ENCODE data around the gene DPAGT1.
"Not testable (repeated sequence)": the region's sequence is repeated elsewhere in the genome, so short reads cannot be mapped to it uniquely, and the experiment has no call there.

DPAGT1 gene

DNA sequence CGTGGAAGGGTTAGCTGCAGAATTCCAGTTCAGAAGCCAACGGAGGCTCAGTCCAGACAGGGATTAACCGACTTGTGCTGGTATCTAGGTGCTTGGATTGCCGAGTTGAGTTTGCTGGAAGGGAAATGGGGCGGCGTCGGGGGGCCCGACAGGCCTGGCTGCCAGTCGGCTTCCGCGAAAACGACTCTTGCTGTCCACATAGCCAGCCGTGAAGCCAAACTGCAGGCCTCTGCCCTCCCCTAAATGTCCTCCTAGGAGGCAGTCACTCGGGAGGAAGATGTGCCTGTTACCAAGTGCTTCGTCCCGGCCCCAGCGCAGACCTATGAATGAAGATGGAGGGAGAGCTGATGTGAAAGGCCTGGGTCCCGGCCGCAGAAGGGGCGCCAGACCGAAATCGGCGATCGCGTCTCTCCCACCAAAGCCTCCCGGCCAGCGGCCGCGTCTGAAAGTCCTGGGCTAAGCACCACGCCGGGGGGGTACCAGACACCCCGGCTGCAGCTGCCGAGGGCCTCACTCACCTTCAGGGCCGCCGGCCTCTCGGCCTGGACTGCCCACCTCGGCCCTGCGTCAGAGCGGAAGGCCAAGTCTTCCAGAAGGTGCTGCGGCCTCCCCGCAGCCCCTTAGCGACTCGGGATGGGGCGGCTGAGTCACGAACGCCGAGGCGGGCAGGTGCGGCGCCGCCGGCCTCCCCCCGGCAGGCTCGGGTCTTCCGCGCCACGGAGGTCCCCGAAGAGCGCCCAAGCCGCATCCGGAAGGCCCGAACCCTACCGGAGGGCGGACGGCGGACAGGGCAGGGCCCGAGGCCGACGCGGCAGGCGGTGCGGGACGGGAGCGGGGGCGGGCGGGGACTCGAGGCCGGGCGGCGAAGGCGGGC is 7.5 kb downstream of the DPAGT1 start:
- DNase-seq (ENCODE audit: low spot score), result peak; percentile 45

DNA sequence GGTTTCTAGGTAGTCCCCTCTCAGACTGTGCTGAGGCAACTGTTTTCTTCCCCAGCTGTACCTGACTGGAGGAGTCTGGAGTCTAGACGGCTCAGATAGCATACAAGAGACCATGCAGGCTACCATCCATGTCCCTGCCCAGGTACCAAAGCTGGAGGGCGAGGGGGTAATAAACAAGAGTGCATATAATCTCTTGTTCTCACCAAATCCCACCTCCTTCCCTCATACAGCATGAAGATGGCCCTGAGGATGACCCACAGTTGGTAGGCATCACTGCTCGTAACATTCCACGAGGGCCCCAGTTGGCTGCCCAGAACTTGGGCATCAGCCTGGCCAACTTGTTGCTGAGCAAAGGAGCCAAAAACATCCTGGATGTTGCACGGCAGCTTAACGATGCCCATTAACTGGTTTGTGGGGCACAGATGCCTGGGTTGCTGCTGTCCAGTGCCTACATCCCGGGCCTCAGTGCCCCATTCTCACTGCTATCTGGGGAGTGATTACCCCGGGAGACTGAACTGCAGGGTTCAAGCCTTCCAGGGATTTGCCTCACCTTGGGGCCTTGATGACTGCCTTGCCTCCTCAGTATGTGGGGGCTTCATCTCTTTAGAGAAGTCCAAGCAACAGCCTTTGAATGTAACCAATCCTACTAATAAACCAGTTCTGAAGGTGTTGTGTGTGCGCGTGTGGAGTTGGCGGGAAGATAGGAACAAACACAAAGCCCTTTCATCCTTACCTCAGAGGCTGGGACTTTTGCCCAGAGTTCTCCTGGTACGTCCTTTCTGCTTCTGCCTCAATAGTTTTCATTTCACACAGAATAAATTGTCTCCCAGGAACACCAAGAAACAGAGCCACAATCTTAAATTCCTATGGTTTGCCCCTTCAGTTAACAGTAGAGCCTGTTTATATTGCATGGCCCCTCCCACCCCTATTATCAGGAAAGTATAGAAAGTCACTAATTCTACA is 8.5 kb downstream of the DPAGT1 start:
- no peak for DNase-seq (ENCODE audit: low spot score)

DNA sequence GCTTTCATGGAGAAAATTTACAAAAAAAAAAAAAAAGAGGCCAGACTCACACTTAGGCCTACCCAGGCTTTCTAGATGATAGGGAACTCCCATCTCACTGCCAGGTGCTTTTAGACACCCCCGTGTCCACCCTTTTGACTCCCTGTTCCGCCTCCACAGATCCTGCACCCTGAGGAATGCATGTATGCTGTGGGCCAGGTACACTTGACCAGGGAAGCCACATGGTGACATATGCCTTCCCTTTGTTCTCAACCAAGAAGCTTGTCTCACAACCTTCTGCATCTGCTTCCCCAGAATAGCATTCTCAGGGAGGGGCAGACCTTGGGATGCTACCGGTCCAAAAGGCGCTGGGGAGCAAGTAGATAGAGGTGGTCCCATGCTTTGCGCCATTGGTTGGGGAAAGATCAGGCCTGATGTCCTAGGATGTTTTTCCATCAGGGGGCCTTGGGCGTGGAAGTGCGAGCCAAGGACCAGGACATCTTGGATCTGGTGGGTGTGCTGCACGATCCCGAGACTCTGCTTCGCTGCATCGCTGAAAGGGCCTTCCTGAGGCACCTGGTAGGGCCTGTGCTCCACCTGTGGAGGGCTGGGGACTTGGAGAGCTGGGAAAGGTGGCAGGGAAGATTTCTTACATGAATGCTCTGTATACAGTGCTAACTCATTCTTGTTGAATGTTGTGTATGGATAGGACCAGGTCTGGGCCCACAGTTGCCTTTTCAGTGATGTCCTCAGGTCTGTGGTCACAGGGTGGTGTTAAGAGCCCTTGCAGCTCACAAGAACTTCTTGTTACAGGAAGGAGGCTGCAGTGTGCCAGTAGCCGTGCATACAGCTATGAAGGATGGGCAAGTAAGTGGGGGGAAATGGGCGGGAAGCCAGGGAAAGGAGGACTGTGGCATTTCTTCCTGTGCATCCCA is 9.4 kb downstream of the DPAGT1 start:
- DNase-seq (ENCODE audit: low spot score), result peak; percentile 31

DNA sequence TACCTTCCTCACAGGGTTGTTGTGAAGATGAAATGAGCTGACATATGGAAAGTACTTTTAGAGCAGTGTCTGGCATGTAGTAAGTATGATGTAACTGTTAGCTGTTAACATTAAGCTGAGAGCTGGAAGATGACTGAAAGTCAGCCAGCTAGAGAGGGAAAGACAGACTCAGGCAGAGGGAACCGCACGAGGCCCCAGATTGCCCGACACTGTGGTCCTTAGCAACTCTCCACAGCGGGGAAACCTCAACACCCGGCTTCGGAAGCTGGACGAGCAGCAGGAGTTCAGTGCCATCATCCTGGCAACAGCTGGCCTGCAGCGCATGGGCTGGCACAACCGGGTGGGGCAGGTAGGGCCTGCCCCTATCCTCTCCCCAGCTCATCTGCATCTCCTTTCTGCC is 10.5 kb downstream of the DPAGT1 start:
- no peak for DNase-seq (ENCODE audit: low spot score)

DNA sequence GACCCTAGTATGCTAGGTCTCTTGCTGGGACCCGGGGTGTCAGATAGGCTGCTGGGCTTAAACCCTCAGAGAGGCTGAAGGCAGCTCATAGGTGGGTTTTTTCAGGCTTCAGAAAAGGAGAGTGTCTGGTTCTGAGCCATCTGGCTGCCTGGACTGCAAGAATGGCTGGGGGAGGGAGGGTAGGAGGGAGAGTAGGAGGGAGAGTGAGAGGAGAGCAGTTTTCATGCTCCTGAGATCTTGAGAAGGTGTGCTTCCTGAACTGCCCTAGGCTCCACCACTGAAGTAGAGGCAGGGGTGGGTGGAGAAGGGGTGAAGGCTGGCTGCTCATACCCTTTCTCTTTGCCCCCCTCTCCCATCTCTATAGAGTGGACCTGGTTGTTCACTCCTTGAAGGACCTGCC is 12.3 kb downstream of the DPAGT1 start:
- no peak for DNase-seq (ENCODE audit: low spot score)

DNA sequence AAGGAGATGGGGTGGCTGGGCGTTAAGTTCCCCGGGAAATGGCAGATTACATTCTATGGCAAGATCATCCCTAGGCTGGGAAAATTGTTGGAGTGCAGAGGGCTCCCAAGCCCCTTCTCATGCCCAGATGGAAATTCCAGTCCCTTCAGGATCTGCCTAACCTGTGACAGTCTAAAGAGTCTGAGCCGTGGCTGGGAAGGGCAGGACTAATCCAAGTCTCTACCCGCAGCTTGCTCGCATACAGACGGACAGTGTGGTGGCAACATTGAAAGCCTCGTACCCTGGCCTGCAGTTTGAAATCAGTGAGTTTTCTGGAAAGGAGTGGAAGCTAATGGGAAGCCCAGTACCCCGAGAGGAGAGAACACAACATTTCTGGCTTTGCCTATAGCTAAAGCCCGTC is 13.2 kb downstream of the DPAGT1 start:
- DNase-seq (ENCODE audit: low spot score), result no peak

DNA sequence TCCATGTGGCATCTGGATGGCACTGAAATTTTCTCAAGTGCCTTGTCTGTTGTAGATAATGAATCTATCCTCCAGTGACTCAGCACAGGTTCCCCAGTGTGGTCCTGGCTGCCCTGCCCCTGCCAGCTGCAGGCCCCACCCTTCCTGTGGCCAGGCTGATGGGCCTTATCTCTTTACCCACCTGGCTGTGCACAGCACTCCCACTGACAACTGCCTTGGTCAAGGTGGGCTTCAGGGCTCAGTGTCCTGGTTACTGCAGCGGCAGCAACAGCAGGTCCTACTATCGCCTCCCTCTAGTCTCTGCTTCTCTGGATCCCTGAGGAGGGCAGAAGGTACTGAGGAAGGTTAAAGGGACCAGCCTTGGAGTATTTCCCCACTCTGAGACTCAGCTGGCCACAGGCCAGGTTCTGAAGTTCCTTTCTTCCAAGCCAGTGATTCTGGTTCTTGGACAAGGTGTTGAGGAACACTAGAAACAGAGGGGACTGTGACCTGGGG is 13.9 kb downstream of the DPAGT1 start:
- DNase-seq (ENCODE audit: low spot score), result no peak

DNA sequence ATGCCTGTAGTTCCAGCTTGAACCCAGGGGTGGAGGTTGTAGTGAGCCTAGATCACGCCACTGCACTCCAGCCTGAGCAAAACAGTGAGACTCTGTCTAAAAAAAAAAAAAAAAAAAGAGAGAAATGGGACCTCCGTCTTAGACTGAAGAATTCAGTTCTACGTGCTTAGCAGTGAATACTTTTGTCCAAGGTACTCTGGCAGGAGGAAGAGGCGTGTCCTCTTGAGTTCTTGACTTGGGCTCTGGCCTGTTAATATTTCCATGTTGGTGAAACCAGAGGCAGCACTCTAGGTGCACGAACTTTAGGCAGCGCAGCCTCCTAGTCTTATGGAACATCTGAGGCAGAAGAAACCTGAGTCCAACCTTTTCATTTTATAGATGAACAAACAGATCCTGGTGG is 14.5 kb downstream of the DPAGT1 start:
- DNase-seq (ENCODE audit: low spot score), result no peak

DNA sequence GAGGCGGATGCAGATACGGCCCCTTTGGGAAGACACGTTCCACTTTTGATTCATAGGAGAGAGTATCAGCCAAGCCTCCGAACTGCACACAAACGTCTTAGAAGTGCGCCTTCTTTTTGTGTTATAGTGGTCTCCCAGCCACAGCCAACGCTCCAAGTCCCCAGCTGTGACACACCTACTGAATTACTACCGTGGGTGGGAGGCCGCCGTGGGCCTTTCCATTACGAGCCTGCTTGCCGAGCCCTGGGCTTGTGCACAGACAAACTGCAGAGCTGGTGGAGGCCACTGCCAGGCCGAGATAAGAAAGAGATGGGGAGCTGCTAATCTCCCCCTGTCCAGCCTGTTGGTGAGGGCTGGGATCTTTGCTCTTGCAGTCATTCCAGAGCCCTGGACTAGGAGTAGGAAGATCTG is 16.2 kb downstream of the DPAGT1 start:
- DNase-seq (ENCODE audit: low spot score), result no peak

DNA sequence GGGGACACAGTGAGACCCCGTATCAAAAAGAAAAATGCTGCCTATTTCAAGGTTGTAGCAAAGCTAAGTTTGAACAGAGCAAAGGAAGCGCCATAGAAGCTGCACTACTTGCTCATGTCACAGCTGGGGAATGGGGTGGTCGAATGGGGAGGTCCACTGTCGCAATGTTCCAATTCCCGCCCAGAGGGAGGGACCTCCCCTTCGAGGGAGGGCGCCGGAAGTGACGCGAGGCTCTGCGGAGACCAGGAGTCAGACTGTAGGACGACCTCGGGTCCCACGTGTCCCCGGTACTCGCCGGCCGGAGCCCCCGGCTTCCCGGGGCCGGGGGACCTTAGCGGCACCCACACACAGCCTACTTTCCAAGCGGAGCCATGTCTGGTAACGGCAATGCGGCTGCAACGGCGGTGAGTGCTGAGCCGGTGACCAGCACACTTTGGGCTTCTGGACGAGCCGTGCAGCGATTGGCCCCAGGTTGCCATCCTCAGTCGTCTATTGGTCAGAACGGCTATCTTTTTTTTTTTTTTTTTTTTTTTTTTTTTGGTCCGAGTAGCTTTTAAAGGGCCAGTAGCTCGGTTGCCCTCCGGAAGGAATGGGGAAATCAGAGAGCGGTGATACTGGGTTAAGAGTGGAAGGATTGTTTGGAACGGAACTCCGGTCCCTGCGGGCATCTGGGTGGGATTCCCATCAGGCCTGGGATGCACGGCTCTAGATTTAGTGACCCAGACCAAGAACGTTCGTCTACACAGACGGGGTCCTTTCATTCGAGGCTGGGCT is 16.8 kb downstream of the DPAGT1 start, which contains the start of gene HMBS:
Gene HMBS (plus strand): TSS at position 219 of the 774 bp plus-strand sequence. CDS start 153 bp downstream, at position 372.
- peak; percentile 96 for DNase-seq (ENCODE audit: low spot score)

DNA sequence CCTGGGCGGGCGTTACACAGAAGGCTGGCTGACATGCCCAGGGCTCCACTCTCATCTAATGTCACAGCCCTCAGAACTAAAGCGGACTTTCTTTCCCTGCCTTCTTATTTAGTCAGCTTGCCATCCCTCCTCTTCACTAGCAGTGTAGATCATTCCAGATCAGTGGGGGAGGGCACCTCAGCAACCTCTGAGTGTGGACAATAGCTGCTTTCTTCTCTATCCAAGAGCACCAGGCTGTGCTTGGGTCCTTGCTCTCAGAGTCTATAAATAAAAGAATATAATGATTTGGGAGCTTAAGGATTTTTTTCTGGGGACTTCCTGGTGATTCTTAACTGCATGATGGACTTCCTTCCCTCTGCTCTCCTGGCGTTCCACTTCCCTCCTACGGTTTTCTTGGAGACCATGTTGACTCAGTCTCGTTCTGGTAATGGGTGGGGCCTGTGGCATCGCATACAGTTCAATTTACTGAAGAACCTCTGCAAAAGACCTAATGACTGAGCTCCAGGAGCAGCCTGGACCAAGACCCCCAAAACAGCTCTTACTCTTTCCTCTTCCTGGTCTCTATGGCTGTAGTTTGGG is 19.9 kb downstream of the DPAGT1 start:
- DNase-seq (ENCODE audit: low spot score), result no peak

DNA sequence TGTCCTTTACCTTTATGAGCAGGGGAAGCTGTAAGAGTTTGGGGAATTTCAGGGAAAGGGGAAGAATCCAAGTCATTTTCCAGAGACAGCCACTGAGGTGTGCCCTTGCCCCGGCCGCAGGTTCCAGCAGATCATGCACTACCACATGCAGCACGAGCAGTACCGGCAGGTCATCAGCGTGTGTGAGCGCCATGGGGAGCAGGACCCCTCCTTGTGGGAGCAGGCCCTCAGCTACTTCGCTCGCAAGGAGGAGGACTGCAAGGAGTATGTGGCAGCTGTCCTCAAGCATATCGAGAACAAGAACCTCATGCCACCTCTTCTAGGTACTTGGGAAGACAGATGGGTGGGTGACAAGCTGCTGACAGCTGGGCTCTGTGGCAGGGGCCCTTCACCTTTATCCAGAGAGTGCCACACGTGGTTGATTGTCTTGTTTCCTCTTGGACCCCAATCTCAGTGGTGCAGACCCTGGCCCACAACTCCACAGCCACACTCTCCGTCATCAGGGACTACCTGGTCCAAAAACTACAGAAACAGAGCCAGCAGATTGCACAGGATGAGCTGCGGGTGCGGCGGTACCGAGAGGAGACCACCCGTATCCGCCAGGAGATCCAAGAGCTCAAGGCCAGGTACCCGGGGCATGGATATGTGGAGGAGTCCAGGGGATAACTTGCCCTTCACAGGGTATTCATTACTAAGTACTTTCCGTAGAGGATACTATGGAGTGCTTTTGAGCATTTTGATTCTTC is 22.8 kb downstream of the DPAGT1 start:
- no peak for DNase-seq (ENCODE audit: low spot score)

DNA sequence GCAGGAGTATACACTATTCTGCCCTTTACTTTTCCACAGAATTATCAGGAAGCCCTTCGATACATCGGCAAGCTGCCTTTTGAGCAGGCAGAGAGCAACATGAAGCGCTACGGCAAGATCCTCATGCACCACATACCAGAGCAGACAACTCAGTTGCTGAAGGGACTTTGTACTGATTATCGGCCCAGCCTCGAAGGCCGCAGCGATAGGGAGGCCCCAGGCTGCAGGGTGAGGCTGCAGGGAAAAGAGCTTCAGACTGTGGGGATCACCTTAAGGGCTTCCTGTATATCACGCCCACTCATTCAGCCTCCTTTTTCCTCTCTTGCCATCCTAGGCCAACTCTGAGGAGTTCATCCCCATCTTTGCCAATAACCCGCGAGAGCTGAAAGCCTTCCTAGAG is 23.8 kb downstream of the DPAGT1 start:
- no peak for DNase-seq (ENCODE audit: low spot score)

DNA sequence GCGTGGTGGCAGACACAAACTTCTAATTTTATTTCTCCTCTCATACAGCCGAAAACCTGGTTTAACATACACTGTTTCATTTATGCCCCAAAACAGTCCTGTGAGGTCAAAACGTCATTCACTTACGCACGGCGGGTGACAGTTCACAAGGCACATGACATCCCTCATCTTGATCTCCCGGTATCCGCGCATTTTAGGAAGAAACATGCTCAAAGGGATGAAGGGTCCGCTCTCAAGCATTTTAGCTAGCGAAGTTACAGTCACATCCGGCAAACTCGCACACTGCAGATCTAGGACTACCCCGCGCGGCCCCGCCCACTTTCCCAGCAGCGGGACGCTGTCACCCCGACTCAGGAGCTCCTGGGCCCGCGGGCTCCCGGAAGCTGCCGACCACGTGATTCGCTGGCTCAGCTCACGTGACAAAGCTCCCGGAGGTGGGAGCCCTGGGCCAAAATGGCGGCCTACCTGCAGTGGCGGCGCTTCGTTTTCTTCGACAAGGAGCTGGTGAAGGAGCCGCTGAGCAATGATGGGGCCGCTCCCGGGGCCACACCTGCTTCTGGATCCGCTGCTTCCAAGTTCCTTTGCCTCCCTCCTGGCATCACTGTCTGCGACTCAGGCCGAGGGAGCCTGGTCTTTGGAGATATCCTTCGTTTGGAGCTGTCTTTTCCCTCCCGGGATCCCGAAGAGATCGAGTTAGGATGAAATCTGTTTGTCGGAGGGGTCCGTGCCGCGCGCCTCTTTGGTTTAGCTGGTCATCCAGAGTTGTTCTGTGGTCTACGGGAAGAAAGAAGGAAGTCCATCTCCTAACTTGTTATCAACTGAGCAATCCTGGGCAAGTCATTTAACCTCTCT is 34.1 kb downstream of the DPAGT1 start, which contains the start of gene VPS11:
Gene VPS11 (plus strand): TSS at position 448 of the 852 bp plus-strand sequence. CDS start 6 bp downstream, at position 454.
- DNase-seq (ENCODE audit: low spot score), result peak; percentile 98

DNA sequence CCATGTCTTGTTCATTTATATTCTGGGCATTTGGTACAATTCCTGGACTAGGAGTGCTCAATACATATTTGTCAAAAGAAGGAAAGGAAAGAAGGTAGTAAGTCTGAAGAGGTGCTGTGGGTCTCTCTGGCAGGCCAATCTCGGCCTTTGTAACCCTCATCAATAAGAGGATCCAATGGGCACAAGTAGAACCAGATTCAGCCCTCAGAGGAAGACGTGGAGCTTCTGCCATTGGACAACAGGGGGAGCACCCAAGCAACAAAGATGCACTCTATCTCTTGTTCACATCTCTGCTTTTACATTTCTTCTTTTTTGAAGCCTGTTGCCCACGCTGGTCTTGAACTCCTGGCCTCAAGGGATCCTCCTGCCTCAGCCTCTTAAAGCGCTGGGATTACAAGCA is 36.3 kb downstream of the DPAGT1 start:
- DNase-seq (ENCODE audit: low spot score), result peak; percentile 78

DNA sequence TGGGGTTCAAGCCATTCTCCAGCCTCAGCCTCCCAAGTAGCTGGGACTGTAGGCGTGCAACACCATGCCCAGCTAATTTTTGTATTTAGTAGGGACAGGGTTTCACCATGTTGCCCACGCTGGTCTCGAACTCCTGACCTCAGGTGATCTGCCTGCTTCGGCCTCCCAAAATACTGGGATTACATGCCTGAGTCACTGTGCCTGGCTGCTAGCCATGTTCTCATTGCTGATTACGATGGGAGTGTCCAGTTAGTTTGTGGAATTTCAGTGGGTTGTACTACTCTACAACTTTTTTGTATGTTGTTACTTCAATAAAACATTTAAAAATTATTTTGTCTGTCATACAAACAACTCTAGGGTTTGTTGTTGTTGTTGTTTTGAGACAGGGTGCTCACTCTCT is 38.9 kb downstream of the DPAGT1 start:
- no peak for DNase-seq (ENCODE audit: low spot score)

DNA sequence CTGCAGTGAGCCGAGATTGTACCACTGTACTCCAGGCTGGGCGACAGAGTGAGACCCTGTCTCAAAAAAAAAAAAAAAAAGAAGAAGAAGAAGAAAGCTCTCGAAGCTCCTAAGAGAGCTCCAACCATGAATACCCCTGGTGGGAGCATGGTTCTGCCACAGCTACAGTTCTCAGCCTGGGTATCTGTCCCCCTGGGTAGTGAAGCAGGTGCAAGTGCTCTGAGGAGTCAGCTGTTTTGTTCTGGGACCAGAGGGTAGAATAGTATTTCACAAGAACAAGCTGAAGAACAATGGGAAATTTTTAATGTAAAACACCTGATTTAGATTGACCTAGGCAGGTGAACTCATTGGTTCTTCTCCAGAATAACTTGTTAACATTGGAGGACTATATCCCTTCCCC is 40.4 kb downstream of the DPAGT1 start:
- DNase-seq (ENCODE audit: low spot score), result no peak

DNA sequence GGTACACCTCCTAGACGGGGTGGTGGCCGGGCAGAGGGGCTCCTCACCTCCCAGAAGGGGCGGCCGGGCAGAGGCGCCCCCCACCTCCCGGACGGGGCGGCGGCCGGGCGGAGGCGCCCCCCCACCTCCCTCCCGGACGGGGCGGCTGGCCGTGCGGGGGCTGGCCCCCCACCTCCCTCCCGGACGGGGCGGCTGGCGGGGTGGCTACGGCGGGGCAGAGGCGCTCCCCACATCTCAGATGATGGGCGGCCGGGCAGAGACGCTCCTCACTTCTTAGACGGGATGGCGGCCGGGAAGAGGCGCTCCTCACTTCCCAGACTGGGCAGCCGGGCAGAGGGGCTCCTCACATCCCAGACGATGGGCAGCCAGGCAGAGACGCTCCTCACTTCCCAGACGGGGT is 42.5 kb downstream of the DPAGT1 start:
- DNase-seq (ENCODE audit: low spot score), result not testable (repeated sequence)
